HuH-7 (cell line): ENCODE measurements around the gene ZNF552.
"Not testable (repeated sequence)": the region's sequence is repeated elsewhere in the genome, so short reads cannot be mapped to it uniquely, and the experiment has no call there.

Experiments used
- DNase-seq: peaks from one replicate; pipeline ENCODE4 v3.0.0; 2011; ENCODE audit warnings: low spot score

ZNF552 gene

GRCh38 chr19:57818378-57818777 lies 3.7 kb upstream of the ZNF552 start:
- no peak for DNase-seq

GRCh38 chr19:57817976-57818375 lies 3.3 kb upstream of the ZNF552 start:
- DNase-seq, result no peak

- no peak for DNase-seq
These were observed 1.9 kb upstream of the ZNF552 start for GRCh38 chr19:57816652-57817051.

GRCh38 chr19:57815247-57816075 lies 748 bp upstream of the ZNF552 start:
- no peak for DNase-seq

GRCh38 chr19:57813919-57814504 lies 701 bp downstream of the ZNF552 start:
- DNase-seq, result no peak

GRCh38 chr19:57812975-57813820 lies 1.5 kb downstream of the ZNF552 start:
- not testable (repeated sequence) for DNase-seq

GRCh38 chr19:57812226-57812625 lies 2.5 kb downstream of the ZNF552 start:
- no peak for DNase-seq

- not testable (repeated sequence) for DNase-seq
These were observed 4.1 kb downstream of the ZNF552 start for GRCh38 chr19:57810410-57811295.

- no peak for DNase-seq
These were observed 7.2 kb downstream of the ZNF552 start for GRCh38 chr19:57807541-57807940.

GRCh38 chr19:57803594-57804325 lies 11.0 kb downstream of the ZNF552 start:
- DNase-seq, result no peak

GRCh38 chr19:57803265-57803593 lies 11.5 kb downstream of the ZNF552 start:
- no peak for DNase-seq

- DNase-seq, result no peak
These were observed 12.4 kb downstream of the ZNF552 start for GRCh38 chr19:57802269-57802668.

GRCh38 chr19:57800696-57801095 lies 14.0 kb downstream of the ZNF552 start:
- no peak for DNase-seq

- DNase-seq, result not testable (repeated sequence)
These were observed 18.1 kb downstream of the ZNF552 start for GRCh38 chr19:57796580-57796979.

- no peak for DNase-seq
These were observed 25.4 kb downstream of the ZNF552 start for GRCh38 chr19:57789288-57789687.

- DNase-seq, result no peak
These were observed 26.5 kb downstream of the ZNF552 start for GRCh38 chr19:57788114-57788692.

- DNase-seq, result no peak
These were observed 27.8 kb downstream of the ZNF552 start for GRCh38 chr19:57786906-57787305.

GRCh38 chr19:57786286-57786685 lies 28.4 kb downstream of the ZNF552 start:
- no peak for DNase-seq

GRCh38 chr19:57779220-57779845 lies 35.4 kb downstream of the ZNF552 start:
- no peak for DNase-seq

- DNase-seq, result no peak
These were observed 36.4 kb downstream of the ZNF552 start for GRCh38 chr19:57778336-57778735.
